HepG2 (cell line): ENCODE results near the gene CACNG7.

ENCODE experiments used
- MAX ChIP-seq: IDR thresholded peaks from 2 replicates; pipeline ENCODE4 v1.6.1; 2012; ENCODE audit warnings: inconsistent platforms
- TAF1 ChIP-seq: sonication (generic); formaldehyde crosslinking; IDR thresholded peaks from 2 replicates; pipeline ENCODE4 v1.4.0; 2020; ENCODE audit warnings: missing genetic modification reagents
- ZKSCAN8 ChIP-seq: IDR thresholded peaks from 2 replicates; pipeline ENCODE4 v1.6.1; 2016; ENCODE audit warnings: borderline replicate concordance, missing genetic modification reagents, missing compliant biosample characterization

GRCh38 chr19:53882391-53883050 lies 26.6 kb upstream of the CACNG7 start:
- TF ChIP-seq TAF1 (CRISPR knock-in tag) (no peak), MAX (no peak), ZKSCAN8 (CRISPR knock-in tag) (no peak)
